ENCODE data around the gene CHRM2.

- TF ChIP-seq, protein P1, sequence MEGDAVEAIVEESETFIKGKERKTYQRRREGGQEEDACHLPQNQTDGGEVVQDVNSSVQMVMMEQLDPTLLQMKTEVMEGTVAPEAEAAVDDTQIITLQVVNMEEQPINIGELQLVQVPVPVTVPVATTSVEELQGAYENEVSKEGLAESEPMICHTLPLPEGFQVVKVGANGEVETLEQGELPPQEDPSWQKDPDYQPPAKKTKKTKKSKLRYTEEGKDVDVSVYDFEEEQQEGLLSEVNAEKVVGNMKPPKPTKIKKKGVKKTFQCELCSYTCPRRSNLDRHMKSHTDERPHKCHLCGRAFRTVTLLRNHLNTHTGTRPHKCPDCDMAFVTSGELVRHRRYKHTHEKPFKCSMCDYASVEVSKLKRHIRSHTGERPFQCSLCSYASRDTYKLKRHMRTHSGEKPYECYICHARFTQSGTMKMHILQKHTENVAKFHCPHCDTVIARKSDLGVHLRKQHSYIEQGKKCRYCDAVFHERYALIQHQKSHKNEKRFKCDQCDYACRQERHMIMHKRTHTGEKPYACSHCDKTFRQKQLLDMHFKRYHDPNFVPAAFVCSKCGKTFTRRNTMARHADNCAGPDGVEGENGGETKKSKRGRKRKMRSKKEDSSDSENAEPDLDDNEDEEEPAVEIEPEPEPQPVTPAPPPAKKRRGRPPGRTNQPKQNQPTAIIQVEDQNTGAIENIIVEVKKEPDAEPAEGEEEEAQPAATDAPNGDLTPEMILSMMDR (optimal IDR thresholded peaks at IDR 0.05 in 1 of 3, IDR thresholded peaks at IDR 0.05 in 1 of 3, conservative IDR thresholded peaks at IDR 0.05 in 1 of 3; ENCODE audit: extremely low read depth in 1 of 3, insufficient read depth in 2 of 3, low read length in 3 of 3), result no peak
- no peak for TF ChIP-seq EZH2 (IDR thresholded peaks at IDR 0.05; ENCODE audit: low read length)
These were observed 42.3 kb downstream of the CHRM2 start for GRCh38 chr7:136910771-136911170.
